MM.1S (cell line): ENCODE results near the gene SLC27A4.
A peak's percentile ranks its signal among the peaks of the same experiment; 100 is the strongest.

Experiments
- DNase-seq: peaks from one replicate; pipeline ENCODE4 v3.0.0-alpha.2; 2015
- H2AFZ ChIP-seq: fragments of 300-600 bp; sonication (generic); 2 replicates; pipeline ENCODE4 v1.6.0; 2016; ENCODE audit warnings: antibody characterized with exemption, low read length
- H3F3A ChIP-seq: fragments of 300-600 bp; sonication (generic); 2 replicates; pipeline ENCODE4 v1.6.1; 2016; ENCODE audit warnings: mild to moderate bottlenecking, antibody characterized with exemption, low read length, moderate library complexity, mixed read lengths; ENCODE audit not compliant: insufficient read depth
- H3K27ac ChIP-seq: fragments of 300-600 bp; sonication (generic); 2 replicates; pipeline ENCODE4 v1.5.1; 2016; ENCODE audit warnings: mild to moderate bottlenecking, low read length
- H3K27me3 ChIP-seq: fragments of 300-600 bp; sonication (generic); replicated peaks from 2 replicates; pipeline ENCODE4 v1.6.0; 2016; ENCODE audit warnings: low read length; ENCODE audit not compliant: insufficient read depth
- H3K36me3 ChIP-seq: fragments of 300-600 bp; sonication (generic); replicated peaks from 2 replicates; pipeline ENCODE4 v1.6.1; 2016; ENCODE audit warnings: mild to moderate bottlenecking, low read length, mixed read lengths; ENCODE audit not compliant: insufficient read depth
- H3K4me1 ChIP-seq: fragments of 300-600 bp; sonication (generic); 2 replicates; pipeline ENCODE4 v1.6.1; 2016; ENCODE audit warnings: low read length, mixed read lengths
- H3K4me2 ChIP-seq: fragments of 300-600 bp; sonication (generic); 2 replicates; pipeline ENCODE4 v1.6.0; 2016; ENCODE audit warnings: low read depth, low read length
- H3K4me3 ChIP-seq: fragments of 300-600 bp; sonication (generic); 2 replicates; pipeline ENCODE4 v1.5.1; 2016; ENCODE audit warnings: low read length, mixed read lengths
- H3K79me2 ChIP-seq: fragments of 300-600 bp; sonication (generic); 2 replicates; pipeline ENCODE4 v1.6.1; 2016; ENCODE audit warnings: mixed run types, low read length, mixed read lengths
- H3K9ac ChIP-seq: fragments of 300-600 bp; sonication (generic); 2 replicates; pipeline ENCODE4 v1.6.1; 2016; ENCODE audit warnings: low read length, mixed read lengths
- H3K9me2 ChIP-seq: fragments of 300-600 bp; sonication (generic); replicated peaks from 2 replicates; pipeline ENCODE4 v1.6.1; 2016; ENCODE audit warnings: mild to moderate bottlenecking, low read length, mixed read lengths; ENCODE audit not compliant: insufficient read depth
- H3K9me3 ChIP-seq: fragments of 300-600 bp; sonication (generic); replicated peaks from 2 replicates; pipeline ENCODE4 v1.6.1; 2016; ENCODE audit warnings: mild to moderate bottlenecking, low read length, mixed read lengths; ENCODE audit not compliant: insufficient read depth
- H4K20me1 ChIP-seq: fragments of 300-600 bp; sonication (generic); 2 replicates; pipeline ENCODE4 v1.6.1; 2016; ENCODE audit warnings: mild to moderate bottlenecking, low read length, moderate library complexity, mixed read lengths; ENCODE audit not compliant: insufficient read depth
- CTCF ChIP-seq: fragments of 300-600 bp; sonication (generic); IDR thresholded peaks from 2 replicates; pipeline ENCODE4 v1.5.1; 2016; ENCODE audit warnings: antibody characterized with exemption, low read length, mixed read lengths
- EZH2 ChIP-seq: fragments of 300-600 bp; sonication (generic); optimal IDR thresholded peaks from 2 replicates; pipeline ENCODE3; 2017; ENCODE audit warnings: low read depth, mild to moderate bottlenecking, antibody characterized with exemption, low read length, mixed read lengths
- EZH2phosphoT487 ChIP-seq: fragments of 300-600 bp; sonication (generic); IDR thresholded peaks from 2 replicates; pipeline ENCODE4 v1.6.1; 2018; ENCODE audit warnings: antibody characterized with exemption, low read length

The SLC27A4 gene

GRCh38 chr9:128341435-128341849 is 1.1 kb downstream of the SLC27A4 start:
- H3K4me1 ChIP-seq = no peaks in the 10 kb centered on the region
- no peaks in the 10 kb centered on the region for H3K9me2 ChIP-seq
- H4K20me1 ChIP-seq = no peaks in the 10 kb centered on the region
- no peak overlapping the region for H3K27ac ChIP-seq
- H3K4me3 ChIP-seq = peak overlapping the region; percentile 92
- DNase-seq = peak; percentile 78
- H3K79me2 ChIP-seq = peaks cover 5% of the 10 kb centered on the region; the same call in 1 of the 2 replicates
- peak overlapping the region; percentile 90 for H3K4me2 ChIP-seq
- no peaks in the 10 kb centered on the region for H3K27me3 ChIP-seq
- H2AFZ ChIP-seq = peak overlapping the region; percentile 66
- TF ChIP-seq CTCF (peak; percentile 73), EZH2phosphoT487 (no peak)
- H3F3A ChIP-seq = peaks cover 23% of the 10 kb centered on the region
- no peaks in the 10 kb centered on the region for H3K9me3 ChIP-seq
- peak overlapping the region; percentile 68; the same call in 1 of the 2 replicates for H3K9ac ChIP-seq
- H3K36me3 ChIP-seq = no peaks in the 10 kb centered on the region

- Histone ChIP-seq H3K9ac (no peak overlapping the region), H3K79me2 (peaks cover 5% of the 10 kb centered on the region; the same call in 1 of the 2 replicates)
Measured at GRCh38 chr9:128342971-128343680, 2.8 kb downstream of the SLC27A4 start.

GRCh38 chr9:128343855-128344254 is 3.5 kb downstream of the SLC27A4 start:
- TF ChIP-seq EZH2 (no peak), EZH2phosphoT487 (no peak), CTCF (no peak)
- H3K9me3 ChIP-seq = no peaks in the 10 kb centered on the region
- no peak overlapping the region for H2AFZ ChIP-seq
- H4K20me1 ChIP-seq = no peaks in the 10 kb centered on the region
- H3K4me3 ChIP-seq = no peak overlapping the region
- no peak overlapping the region for H3K27ac ChIP-seq
- H3F3A ChIP-seq = peaks cover 18% of the 10 kb centered on the region
- no peaks in the 10 kb centered on the region for H3K4me1 ChIP-seq
- no peak for DNase-seq
- no peak overlapping the region for H3K4me2 ChIP-seq
- H3K9me2 ChIP-seq = no peaks in the 10 kb centered on the region
- no peaks in the 10 kb centered on the region for H3K27me3 ChIP-seq
- no peaks in the 10 kb centered on the region for H3K36me3 ChIP-seq
- H3K79me2 ChIP-seq = peaks cover 5% of the 10 kb centered on the region; the same call in 1 of the 2 replicates
- no peak overlapping the region for H3K9ac ChIP-seq

More at GRCh38 chr9:128342971-128343680, 2.8 kb downstream of the SLC27A4 start:
- TF ChIP-seq EZH2 (no peak), EZH2phosphoT487 (no peak), CTCF (no peak)
- Histone ChIP-seq H3K4me1 (no peaks in the 10 kb centered on the region), H3K9me2 (no peaks in the 10 kb centered on the region), H3K4me2 (no peak overlapping the region), H2AFZ (no peak overlapping the region), H3F3A (peaks cover 23% of the 10 kb centered on the region), H3K9me3 (no peaks in the 10 kb centered on the region), H3K4me3 (no peak overlapping the region), H4K20me1 (no peaks in the 10 kb centered on the region), H3K27me3 (no peaks in the 10 kb centered on the region), H3K36me3 (no peaks in the 10 kb centered on the region), H3K27ac (no peak overlapping the region)
- DNase-seq = no peak
